GM19023 (cell line): ENCODE measurements around the gene FGD6.
A peak's percentile ranks its signal among the peaks of the same experiment; 100 is the strongest.
"Not testable (repeated sequence)": the region's sequence is repeated elsewhere in the genome, so short reads cannot be mapped to it uniquely, and the experiment has no call there.

Source experiments
- ATAC-seq: cut with Tn5 transposase; IDR thresholded peaks from one replicate; pipeline ENCODE4 v1.9.1; 2021; ENCODE audit warnings: mild to moderate bottlenecking, moderate library complexity; ENCODE audit not compliant: unreplicated experiment

FGD6 gene

GRCh38 chr12:95235621-95236020 is 18.4 kb upstream of the FGD6 start:
- not testable (repeated sequence) for ATAC-seq

- not testable (repeated sequence) for ATAC-seq
Measured at GRCh38 chr12:95234187-95234586, 16.9 kb upstream of the FGD6 start.

GRCh38 chr12:95231190-95231589 is 13.9 kb upstream of the FGD6 start:
- ATAC-seq: no peak

- no peak for ATAC-seq
Measured at GRCh38 chr12:95230313-95230712, 13.0 kb upstream of the FGD6 start.

- ATAC-seq: no peak
Measured at GRCh38 chr12:95229636-95230035, 12.4 kb upstream of the FGD6 start.

GRCh38 chr12:95228617-95229016 is 11.3 kb upstream of the FGD6 start:
- ATAC-seq: no peak

- ATAC-seq: no peak
Measured at GRCh38 chr12:95227818-95228356, 10.6 kb upstream of the FGD6 start.

- ATAC-seq: no peak
Measured at GRCh38 chr12:95225645-95226212, 8.5 kb upstream of the FGD6 start.

GRCh38 chr12:95224202-95225170 is 7.2 kb upstream of the FGD6 start:
- ATAC-seq: no peak

- no peak for ATAC-seq
Measured at GRCh38 chr12:95220726-95221125, 3.5 kb upstream of the FGD6 start.

GRCh38 chr12:95220190-95220589 is 2.9 kb upstream of the FGD6 start:
- ATAC-seq: no peak

- ATAC-seq: peak; percentile 0
Measured at GRCh38 chr12:95218150-95219133, 1.2 kb upstream of the FGD6 start.

GRCh38 chr12:95216711-95217376 is 423 bp downstream of the FGD6 start:
- peak; percentile 28 for ATAC-seq

GRCh38 chr12:95215949-95216348 is 1.3 kb downstream of the FGD6 start:
- ATAC-seq: no peak

GRCh38 chr12:95214466-95214865 is 2.8 kb downstream of the FGD6 start:
- ATAC-seq: no peak

- ATAC-seq: no peak
Measured at GRCh38 chr12:95213928-95214327, 3.3 kb downstream of the FGD6 start.

- ATAC-seq: no peak
Measured at GRCh38 chr12:95213119-95213518, 4.1 kb downstream of the FGD6 start.

- no peak for ATAC-seq
Measured at GRCh38 chr12:95212586-95212985, 4.7 kb downstream of the FGD6 start.

GRCh38 chr12:95208678-95209077 is 8.6 kb downstream of the FGD6 start:
- no peak for ATAC-seq

- no peak for ATAC-seq
Measured at GRCh38 chr12:95207407-95207806, 9.9 kb downstream of the FGD6 start.
